LNCaP clone FGC (cell line): ENCODE data around the gene SLC36A3.
"Not testable (repeated sequence)": the region's sequence is repeated elsewhere in the genome, so short reads cannot be mapped to it uniquely, and the experiment has no call there.

Experiments used
- DNase-seq: peaks from one replicate; pipeline ENCODE4 v3.0.0-alpha.2; 2011; ENCODE audit warnings: low read depth
- H3K4me3 ChIP-seq: 2 replicates; pipeline ENCODE4 v1.5.1; 2011; ENCODE audit warnings: mild to moderate bottlenecking, low read depth, low read length, control low read depth
- TF ChIP-seq, protein P1 (sequence below): IDR thresholded peaks from 2 replicates; pipeline ENCODE4 v1.5.1; 2012; ENCODE audit warnings: mild to moderate bottlenecking; ENCODE audit not compliant: control insufficient read depth, insufficient read depth; ENCODE audit errors: extremely low read depth

The SLC36A3 gene

DNA sequence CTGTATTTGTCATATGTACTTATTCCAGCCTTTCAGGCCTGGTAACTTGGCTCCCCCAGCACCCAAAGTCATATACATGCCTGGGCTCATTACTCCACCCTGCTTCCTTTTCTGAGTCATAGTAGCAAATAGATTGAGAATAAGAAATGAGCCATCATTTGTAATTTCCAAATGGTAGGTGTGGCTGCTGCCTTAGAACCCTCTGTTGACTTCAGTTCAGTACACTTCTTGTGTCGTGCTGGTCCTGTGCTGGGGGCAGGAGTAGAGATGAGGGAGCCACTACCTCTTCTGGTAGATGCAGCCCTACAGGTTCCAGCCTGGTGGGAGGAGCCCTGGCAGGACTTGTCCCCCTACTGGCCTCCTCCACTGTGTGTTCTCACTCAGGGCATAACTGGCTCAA is 39.5 kb downstream of the SLC36A3 start:
- TF ChIP-seq, protein P1, sequence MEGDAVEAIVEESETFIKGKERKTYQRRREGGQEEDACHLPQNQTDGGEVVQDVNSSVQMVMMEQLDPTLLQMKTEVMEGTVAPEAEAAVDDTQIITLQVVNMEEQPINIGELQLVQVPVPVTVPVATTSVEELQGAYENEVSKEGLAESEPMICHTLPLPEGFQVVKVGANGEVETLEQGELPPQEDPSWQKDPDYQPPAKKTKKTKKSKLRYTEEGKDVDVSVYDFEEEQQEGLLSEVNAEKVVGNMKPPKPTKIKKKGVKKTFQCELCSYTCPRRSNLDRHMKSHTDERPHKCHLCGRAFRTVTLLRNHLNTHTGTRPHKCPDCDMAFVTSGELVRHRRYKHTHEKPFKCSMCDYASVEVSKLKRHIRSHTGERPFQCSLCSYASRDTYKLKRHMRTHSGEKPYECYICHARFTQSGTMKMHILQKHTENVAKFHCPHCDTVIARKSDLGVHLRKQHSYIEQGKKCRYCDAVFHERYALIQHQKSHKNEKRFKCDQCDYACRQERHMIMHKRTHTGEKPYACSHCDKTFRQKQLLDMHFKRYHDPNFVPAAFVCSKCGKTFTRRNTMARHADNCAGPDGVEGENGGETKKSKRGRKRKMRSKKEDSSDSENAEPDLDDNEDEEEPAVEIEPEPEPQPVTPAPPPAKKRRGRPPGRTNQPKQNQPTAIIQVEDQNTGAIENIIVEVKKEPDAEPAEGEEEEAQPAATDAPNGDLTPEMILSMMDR = no peak

DNA sequence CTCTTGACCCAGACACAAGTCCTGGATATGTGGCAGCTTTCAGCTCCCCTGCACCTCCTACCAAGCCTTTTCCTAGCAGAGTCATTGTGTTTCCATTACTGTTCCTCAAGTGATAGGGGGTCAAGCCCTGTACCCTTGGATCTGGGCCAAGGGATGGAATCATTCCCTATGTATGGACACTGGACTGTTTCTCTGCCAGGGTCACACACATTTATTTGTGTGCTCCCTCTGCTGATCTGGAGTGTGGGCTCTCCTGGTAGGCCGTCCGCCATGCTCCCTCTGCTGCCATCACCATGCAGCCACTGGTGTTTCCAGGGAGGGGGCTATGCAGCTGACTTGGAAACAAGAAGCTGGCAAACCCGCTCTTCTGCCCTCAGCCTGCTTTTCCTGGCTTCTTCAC is 41.0 kb downstream of the SLC36A3 start:
- TF ChIP-seq, protein P1 = no peak
- H3K4me3 ChIP-seq = no peak overlapping the region
- no peak for DNase-seq

More for the DNA sequence above, 39.5 kb downstream of the SLC36A3 start:
- no peak for DNase-seq
- no peak overlapping the region for H3K4me3 ChIP-seq

DNA sequence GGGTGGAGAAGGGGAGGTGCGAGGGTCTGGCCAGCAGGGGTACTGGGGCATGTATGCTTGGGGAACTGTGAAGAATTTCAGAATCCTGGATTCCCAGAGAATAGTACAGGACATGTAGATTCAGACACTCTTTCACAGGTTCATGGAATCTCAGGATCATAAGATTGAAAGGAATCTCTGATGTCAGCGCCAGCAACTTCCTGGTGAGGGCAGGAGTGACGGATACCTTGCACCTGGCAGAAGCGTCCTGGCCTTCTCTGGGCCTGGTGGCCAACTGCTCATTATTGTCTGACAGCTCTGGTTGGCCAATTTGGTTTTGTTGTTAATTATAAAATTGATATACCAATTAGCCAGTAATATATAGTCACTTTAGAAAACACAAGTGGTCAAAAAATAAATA is 43.6 kb downstream of the SLC36A3 start:
- TF ChIP-seq, protein P1 = no peak
- no peak overlapping the region for H3K4me3 ChIP-seq
- no peak for DNase-seq

DNA sequence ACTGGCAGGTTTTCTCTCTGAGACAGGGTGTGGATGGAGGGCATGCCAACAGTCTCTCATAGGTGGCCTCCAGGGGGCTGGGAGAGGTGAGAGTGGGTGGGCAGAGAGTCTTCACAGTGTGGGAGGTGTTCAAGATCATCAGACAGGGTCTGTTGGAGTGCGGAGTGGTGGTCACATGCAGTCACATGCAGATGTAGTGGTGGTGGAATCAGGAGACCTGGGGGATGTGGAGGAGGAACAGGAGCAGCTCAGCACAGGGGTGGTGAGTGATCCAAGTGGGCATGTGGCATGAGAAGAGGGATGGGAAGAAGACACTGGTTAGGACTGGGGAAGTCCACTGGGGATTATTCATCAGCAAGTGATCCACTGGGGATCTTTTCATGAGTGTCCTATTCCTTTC is 44.8 kb downstream of the SLC36A3 start:
- H3K4me3 ChIP-seq = no peak overlapping the region
- TF ChIP-seq, protein P1 = no peak
- no peak for DNase-seq

DNA sequence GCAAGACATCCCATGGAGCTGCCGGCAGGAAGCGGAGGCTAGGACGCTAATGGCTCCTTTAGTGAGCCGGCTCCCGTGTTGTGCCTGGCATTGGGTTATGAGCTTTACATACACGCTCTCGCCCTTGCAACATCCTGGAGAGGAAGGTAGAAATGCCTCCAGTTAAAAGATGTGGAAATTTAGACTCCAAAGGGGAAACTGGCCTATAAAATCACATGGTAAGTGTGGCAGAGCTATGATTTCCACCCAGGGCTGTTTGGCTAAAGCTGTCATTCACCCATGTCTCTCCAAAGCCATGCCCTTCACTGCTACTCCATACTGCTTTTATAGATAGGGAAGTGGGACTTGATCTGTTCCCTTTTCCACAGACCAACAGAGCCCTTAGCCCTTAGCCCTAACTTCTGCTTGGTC is 45.4 kb downstream of the SLC36A3 start:
- DNase-seq = no peak
- TF ChIP-seq, protein P1 = no peak
- no peak overlapping the region for H3K4me3 ChIP-seq

DNA sequence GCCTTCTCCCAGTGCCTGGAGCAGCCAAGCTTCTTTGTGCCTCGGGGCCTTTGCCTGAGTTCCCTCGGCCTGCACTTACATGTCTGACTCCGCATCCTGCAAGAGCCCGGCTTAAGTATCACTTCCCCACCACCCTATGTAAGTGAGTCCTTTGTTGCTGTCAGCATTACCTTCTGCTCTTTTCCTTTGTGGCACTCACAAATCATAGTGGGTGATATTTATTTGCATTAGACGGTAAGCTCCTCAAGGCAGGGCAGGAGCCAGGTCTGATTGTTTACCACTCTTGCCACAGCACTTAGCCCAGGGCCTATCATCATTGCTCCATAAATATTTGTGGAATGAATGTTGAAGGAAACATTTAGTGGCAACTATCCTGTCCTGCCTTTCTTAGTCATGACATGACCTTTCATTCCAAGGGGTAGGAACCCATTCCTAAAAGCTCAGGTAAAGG is 45.8 kb downstream of the SLC36A3 start:
- TF ChIP-seq, protein P1 = no peak
- no peak overlapping the region for H3K4me3 ChIP-seq
- no peak for DNase-seq

DNA sequence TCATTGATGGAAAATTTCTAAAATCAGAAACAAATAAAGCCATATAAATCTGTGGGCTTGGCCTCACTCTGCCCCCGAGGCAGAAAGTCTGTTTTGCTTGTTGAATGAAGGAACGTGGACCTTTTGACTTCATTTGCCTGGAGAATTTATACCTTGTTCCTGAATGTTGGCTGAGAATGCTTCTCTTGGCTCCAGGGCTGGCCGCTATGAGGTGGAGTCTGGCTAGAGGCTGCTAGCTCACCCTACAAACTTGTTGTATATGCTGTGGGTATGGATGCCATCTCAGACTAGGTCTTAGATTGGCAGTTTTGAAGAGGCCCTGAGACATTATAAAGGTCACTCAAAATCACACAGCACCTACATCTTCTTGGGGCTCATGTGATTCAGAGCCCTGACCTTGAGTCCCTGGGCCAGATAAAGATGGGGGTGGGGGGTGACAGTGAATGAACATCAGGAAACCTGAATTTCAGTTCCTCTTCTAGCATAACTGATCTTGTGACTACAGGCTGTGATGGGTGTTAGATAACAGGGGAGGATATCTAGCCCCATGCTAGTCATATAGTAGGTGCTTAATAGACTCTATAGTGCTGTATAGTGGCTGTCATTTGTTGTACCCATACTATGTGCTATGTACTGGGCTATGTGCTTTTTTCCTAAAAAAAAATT is 47.8 kb downstream of the SLC36A3 start:
- H3K4me3 ChIP-seq = no peak overlapping the region
- TF ChIP-seq, protein P1 = no peak
- no peak for DNase-seq

DNA sequence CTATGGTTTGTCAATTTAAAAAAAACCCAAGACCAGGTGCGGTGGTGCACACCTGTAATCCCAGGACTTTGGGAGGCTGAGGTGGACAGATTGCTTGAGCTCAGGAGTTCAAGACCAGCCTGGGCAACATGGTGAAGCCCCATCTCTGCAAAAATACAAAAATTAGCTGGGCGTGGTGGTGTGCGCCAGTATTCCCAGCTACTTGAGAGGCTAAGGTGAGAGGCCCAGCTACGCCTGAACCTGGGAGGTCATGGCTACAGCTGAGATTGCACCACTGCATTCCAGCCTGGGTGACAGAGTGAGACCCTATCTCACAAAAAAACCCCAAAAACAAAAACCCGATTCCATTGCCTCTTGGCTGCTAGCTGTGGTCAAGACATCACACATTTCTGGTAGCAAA is 48.6 kb downstream of the SLC36A3 start:
- not testable (repeated sequence) for DNase-seq, H3K4me3 ChIP-seq
